Kidney epithelial cell (primary cell): ENCODE results near the gene FMO1. TPM values are rescaled to one million over a fixed set of nuclear protein-coding genes. Genes with fewer than 3 reads are reported as not detected.

Source experiments
- DNase-seq: peaks from one replicate; pipeline ENCODE4 v3.0.0-alpha.2; 2010; ENCODE audit warnings: low read depth
- H3K27me3 ChIP-seq: 2 replicates; pipeline ENCODE4 v1.6.0; 2011; ENCODE audit warnings: low read length; ENCODE audit not compliant: control insufficient read depth, insufficient read depth
- H3K36me3 ChIP-seq: 2 replicates; pipeline ENCODE4 v1.5.1; 2011; ENCODE audit warnings: low read length; ENCODE audit not compliant: control insufficient read depth, insufficient read depth
- H3K4me3 ChIP-seq: 2 replicates; pipeline ENCODE4 v1.5.1; 2011; ENCODE audit warnings: low read depth, mild to moderate bottlenecking, control low read depth, low read length
- CTCF ChIP-seq: IDR thresholded peaks from 2 replicates; pipeline ENCODE4 v1.5.1; 2011; ENCODE audit warnings: mild to moderate bottlenecking, moderate library complexity, low read length, control low read depth, inconsistent platforms; ENCODE audit not compliant: insufficient read depth, poor library complexity, severe bottlenecking
- total RNA-seq: library from RNA; depleted of rRNA; stranded (reverse); fragments of >200 nt; gene quantifications from 2 replicates; pipeline ENCODE4 v1.2.3, GENCODE V29; 2015

The FMO1 gene
- total RNA-seq: not detected in 2 replicates

GRCh38 chr1:171248302-171248701 is at the start of gene FMO1:
FMO1 (plus strand) TSS chr1:171248494; CDS start chr1:171258088, 9,594 bp downstream.
- DNase-seq: no peak
- Histone ChIP-seq H3K4me3 (no peak within 1 kb of the TSS), H3K36me3 (no peaks in the 10 kb centered on the region), H3K27me3 (no peaks in the 10 kb centered on the region)
- TF ChIP-seq CTCF: no peak

- DNase-seq: no peak
- H3K27me3 ChIP-seq: no peaks in the 10 kb centered on the region
- H3K4me3 ChIP-seq: no peak overlapping the region
- TF ChIP-seq CTCF: no peak
- H3K36me3 ChIP-seq: no peaks in the 10 kb centered on the region
Observed at GRCh38 chr1:171204296-171204695, 44.0 kb upstream of the FMO1 start.

GRCh38 chr1:171206204-171206977 is 41.9 kb upstream of the FMO1 start:
- TF ChIP-seq CTCF: no peak
- no peaks in the 10 kb centered on the region for H3K27me3 ChIP-seq
- no peak overlapping the region for H3K4me3 ChIP-seq
- no peaks in the 10 kb centered on the region for H3K36me3 ChIP-seq
- no peak for DNase-seq

- no peak for DNase-seq
Observed at GRCh38 chr1:171206978-171207355, 41.3 kb upstream of the FMO1 start.

GRCh38 chr1:171207377-171207776 is 40.9 kb upstream of the FMO1 start:
- no peak for TF ChIP-seq CTCF
- no peak for DNase-seq
- no peaks in the 10 kb centered on the region for H3K36me3 ChIP-seq
- H3K27me3 ChIP-seq: no peaks in the 10 kb centered on the region
- no peak overlapping the region for H3K4me3 ChIP-seq

More at GRCh38 chr1:171206978-171207355, 41.3 kb upstream of the FMO1 start:
- no peak overlapping the region for H3K4me3 ChIP-seq
- TF ChIP-seq CTCF: no peak
- H3K27me3 ChIP-seq: no peaks in the 10 kb centered on the region
- H3K36me3 ChIP-seq: no peaks in the 10 kb centered on the region

GRCh38 chr1:171210355-171210754 is 37.9 kb upstream of the FMO1 start:
- no peak for DNase-seq
- Histone ChIP-seq H3K4me3 (no peak overlapping the region), H3K27me3 (no peaks in the 10 kb centered on the region), H3K36me3 (no peaks in the 10 kb centered on the region)
- TF ChIP-seq CTCF: no peak
